HG03108 (cell line): ENCODE measurements around the gene TDRD1.
"Not testable (repeated sequence)": the region's sequence is repeated elsewhere in the genome, so short reads cannot be mapped to it uniquely, and the experiment has no call there.

ENCODE experiments used
- ATAC-seq: cut with Tn5 transposase; IDR thresholded peaks from one replicate; pipeline ENCODE4 v1.9.1; 2021; ENCODE audit warnings: moderate library complexity; ENCODE audit not compliant: unreplicated experiment

TDRD1 gene

GRCh38 chr10:114179148-114179547, at the start of gene TDRD1:
TDRD1 (plus strand) TSS chr10:114179353; CDS start chr10:114187832, 8,479 bp downstream.
- no peak for ATAC-seq

DNA sequence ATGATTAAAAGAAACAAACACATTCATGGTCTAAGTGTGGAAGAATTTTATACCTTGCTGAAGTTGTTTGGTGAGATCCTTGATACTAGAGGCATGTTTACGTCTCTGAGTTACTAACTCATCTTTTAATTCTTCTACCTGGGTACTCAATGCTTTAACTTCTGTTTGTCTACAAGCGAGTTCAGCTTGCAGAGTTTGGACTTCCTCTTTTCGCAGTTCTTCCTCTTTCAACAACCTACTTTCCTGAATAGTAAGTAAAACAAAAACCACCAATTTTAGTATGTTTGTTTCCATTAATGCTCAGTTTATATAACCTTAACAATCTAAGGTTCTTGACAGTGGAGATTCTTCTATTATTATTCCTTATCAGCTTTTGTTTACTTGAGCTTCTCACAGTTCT, 48.1 kb upstream of the TDRD1 start:
- ATAC-seq: no peak

DNA sequence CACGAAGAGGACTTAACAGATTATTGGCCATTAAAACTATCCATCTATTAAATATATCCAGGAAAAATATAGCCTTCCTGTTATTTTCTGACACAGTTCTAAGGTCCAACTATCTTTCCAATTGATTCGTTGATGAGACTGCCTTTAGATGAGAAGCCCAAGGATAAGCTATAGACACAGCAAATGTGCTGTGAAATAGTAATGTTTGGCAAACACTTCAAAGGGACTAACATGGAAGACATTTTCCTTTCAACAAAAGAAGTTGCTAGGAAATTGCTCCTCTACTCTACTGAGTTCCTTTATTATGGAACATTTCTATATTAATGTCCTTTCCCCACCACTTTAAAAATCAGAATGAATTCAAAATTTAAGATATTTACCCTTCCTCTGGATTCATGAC, 43.7 kb upstream of the TDRD1 start:
- no peak for ATAC-seq

GRCh38 chr10:114138581-114138980, 40.6 kb upstream of the TDRD1 start:
- no peak for ATAC-seq

- no peak for ATAC-seq
Observed at GRCh38 chr10:114140036-114140435, 39.1 kb upstream of the TDRD1 start.

- not testable (repeated sequence) for ATAC-seq
Observed at GRCh38 chr10:114140827-114141226, 38.3 kb upstream of the TDRD1 start.

- no peak for ATAC-seq
Observed at GRCh38 chr10:114142018-114142417, 37.1 kb upstream of the TDRD1 start.

DNA sequence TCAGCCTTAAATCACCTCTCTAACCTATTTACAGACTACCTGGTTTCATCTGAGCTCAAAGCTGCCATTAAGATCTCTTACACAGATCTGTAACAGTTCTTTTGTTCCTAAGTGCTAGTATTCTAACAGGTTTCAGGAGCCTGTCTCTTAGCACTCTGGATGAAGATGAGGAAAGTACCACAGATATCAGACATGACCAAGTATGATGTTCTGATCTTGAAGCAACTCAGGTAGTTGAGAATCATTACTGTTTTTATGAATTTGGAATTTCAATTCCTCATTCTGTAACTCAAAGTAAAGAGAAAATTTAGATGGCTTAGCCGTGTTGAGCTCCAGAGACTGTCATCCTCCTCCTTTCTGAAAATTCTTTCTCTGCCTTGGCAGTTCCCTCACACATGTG, 36.0 kb upstream of the TDRD1 start:
- no peak for ATAC-seq

GRCh38 chr10:114149476-114149875, 29.7 kb upstream of the TDRD1 start:
- not testable (repeated sequence) for ATAC-seq

- no peak for ATAC-seq
Observed at GRCh38 chr10:114151486-114151885, 27.7 kb upstream of the TDRD1 start.

DNA sequence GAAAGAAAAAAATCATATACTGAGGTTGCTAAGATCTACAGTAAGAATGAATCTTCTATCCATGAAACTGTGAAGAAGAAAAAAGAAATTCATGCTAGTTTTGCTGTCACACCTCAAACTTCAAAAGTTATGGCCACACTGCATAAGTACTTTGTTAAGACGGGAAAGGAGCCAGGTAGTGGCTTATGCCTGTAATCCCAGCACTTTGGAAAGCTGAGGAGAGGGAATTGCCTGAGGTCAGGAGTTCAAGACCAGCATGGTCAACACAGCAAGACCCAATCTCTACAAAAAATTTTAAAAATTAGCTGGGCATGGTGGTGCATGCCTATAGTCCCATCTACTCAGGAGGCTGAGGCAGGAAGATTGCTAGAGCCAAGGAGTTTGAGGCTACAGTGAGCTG, 27.3 kb upstream of the TDRD1 start:
- no peak for ATAC-seq

- no peak for ATAC-seq
Observed at GRCh38 chr10:114157912-114158311, 21.2 kb upstream of the TDRD1 start.

DNA sequence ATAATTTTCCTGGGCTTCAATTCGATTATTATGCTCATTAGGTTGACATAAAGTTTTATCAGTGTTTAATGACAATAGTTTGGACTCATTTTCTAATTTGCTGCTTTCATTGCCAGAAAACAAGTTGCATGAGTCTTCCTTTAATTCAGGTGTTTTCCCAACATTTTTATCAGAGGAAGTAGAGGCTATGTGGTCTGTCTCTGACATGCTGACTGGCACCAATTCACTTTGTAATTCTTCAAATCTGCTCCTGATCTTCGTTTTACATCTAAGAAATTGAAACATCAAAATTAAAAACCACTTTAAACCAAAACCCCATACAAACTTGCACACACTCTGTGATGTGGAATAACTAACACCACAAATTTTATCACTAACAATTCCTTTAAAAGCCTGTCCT, 16.1 kb upstream of the TDRD1 start:
- no peak for ATAC-seq

GRCh38 chr10:114166043-114166442, 13.1 kb upstream of the TDRD1 start:
- no peak for ATAC-seq

- no peak for ATAC-seq
Observed at GRCh38 chr10:114166494-114166893, 12.7 kb upstream of the TDRD1 start.

- ATAC-seq: no peak
Observed at GRCh38 chr10:114167985-114168384, 11.2 kb upstream of the TDRD1 start.

- no peak for ATAC-seq
Observed at GRCh38 chr10:114168450-114169009, 10.6 kb upstream of the TDRD1 start.

DNA sequence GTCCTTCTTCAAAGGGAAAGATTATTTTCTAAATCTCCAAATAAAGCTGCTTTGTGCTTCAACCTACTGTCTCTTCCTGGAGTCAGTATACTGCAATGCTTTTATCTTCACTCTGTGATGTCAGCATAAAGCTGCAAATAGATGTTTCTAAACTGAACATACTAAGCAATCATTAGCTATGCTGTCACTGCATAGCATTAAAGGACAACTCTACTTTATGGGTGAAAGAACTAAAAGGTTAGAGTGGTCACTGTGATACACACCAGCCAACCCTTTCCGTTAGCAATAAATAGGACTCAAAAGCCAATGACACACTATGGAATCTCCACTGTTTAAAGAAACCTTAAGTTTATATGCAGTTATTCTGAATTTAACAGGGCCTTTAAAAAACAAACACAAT, 6.9 kb upstream of the TDRD1 start:
- ATAC-seq: no peak

DNA sequence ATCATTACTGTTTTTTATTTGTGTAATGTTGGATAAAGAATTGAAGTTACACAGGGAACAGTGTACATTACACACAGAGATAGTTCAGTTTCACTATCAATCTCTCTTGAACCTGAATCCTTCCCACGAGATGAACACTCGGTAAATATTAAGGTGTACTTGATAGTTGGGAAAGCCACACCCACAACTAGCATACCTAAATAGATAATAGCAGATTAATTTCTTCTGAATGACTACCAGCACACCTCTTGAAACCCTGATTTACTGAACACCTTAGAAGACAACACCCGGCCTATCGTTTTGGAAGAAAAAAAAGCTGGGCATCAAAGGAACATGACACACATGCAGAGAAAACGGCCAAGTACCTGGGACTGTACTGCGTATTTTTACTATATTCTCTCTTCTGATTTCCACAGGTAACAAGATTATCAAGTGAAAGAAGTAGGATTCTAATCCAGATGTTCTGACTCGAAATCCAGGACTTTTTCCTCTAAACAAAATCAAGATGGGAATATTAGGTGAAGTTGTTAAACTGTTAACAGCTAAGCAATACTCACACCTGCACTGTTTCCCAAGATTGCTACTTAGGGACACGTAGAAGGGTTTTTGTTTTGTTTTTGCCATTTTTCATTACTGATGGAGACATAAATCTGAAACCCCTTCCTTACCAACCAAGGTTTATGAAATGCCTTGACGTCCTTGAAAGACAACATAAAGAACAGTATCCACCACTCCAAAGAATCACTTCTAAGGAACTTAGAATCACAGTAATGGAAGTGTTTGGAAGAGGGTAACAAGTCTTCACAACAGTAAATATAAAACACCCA, 6.2 kb upstream of the TDRD1 start:
- no peak for ATAC-seq

GRCh38 chr10:114173603-114173920, 5.6 kb upstream of the TDRD1 start:
- ATAC-seq: no peak

DNA sequence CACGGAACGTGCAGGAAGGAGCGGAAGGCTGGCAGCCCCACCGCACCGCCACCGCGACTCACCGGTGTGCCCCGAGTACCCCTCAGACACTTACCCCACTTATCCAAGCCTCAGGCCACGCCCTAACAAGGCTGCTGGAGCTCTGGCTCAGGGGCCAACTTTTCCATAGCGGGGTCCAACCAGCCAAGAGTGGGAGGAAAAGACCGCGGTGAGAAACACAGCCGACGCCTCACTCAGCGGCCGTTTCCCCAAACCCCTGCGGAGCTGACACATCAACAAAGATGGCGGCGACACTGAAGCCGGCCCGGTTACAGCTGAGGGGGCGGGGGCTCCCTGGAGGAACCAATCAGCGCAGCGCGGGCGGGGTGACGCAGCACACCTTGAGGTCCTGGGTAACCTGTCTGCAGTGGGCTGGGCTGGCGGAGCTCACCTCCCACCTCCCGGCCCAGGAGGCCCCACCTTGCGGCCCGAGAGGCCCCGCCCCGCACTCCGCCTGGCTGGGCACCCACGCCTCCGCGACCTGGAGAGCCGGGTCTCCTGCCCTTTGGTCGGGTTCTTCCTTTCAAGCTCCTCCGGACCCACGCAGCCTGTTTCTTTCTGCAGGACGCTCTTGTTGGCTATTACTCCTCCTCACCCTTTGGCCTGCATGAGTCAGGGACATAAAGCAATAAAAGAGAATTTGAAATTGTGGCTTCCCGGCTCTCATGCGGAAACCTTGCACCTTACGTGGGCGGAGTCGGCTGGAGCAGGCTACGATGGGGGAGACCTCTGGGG, 5.0 kb upstream of the TDRD1 start, which contains the start of gene CCDC186:
Gene CCDC186 (minus strand): TSS at position 283 of the 774 bp plus-strand sequence. CDS start 10,935 bp downstream, outside the sequence.
- peak; percentile 98 for ATAC-seq

DNA sequence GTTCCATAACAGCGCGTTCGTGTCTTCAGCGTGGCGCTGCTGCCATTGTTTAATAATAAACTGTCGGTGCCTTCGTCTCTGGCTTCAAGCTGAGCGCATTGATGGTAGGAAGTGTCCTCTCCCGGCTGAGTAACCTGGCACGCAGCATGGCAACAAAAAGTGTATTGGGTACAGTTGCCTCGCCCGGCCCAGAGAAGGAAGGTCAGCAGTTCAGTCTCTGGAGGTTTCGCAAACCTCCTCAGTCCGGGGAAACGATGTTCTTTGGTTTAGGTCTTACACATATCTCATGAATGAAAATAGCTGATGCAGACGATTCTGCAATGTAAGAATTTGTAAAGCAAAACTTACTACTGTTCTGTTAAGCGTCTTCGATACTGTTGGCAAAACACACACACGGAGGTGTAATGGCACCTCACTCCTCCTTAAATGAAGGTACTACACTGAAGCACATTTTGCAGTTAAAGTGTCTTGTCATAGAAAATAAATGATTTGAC, 4.4 kb upstream of the TDRD1 start:
- peak; percentile 17 for ATAC-seq
